GM03348 (cell line): ENCODE data around the gene MPG.

Experiments
- DNase-seq: peaks from one replicate; pipeline ENCODE4 v3.0.0; 2012; ENCODE audit warnings: low spot score

MPG gene

DNA sequence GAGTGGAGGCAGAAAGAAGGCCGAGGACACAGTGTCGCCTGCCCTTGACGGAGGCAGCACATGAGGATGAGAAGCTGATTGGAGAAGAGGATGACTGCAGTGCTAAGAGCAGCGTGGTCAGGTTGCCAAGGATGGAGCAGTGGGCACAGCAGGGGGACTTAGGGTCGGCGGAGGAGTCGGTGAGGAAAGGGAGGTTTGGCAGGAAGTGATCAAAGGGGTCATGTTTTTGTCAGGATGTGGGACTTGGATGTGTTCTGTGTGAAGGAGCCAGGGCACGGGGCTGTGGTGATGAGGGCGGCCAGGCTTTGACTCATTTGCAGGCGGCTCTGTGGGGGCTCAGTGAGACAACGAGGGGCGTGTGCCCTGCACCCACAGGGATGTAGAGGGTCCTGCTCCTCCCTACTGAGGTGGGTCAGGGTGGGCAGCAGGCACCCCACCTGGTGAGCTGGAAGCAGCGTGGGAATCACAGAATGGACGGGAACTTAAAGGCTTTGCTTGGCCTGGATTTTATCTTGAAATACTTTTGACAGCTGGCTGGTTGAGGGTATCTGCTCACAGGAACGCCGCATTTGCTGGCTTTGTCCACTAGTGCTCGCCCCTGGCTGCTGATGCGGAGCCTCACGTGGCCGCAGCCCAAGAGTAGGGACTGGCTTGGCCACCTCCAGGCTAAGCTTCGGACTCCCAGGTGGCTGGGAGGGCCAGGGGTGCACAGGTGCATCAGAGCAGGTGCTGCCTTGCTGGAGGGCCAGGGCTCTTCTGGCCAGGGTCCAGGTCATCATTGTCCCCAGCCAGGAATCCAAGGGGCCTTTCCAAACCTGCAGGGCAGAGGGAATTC, 6.0 kb downstream of the MPG start:
- no peak for DNase-seq

GRCh38 chr16:84718-85406, 6.8 kb downstream of the MPG start:
- peak; percentile 93 for DNase-seq

DNA sequence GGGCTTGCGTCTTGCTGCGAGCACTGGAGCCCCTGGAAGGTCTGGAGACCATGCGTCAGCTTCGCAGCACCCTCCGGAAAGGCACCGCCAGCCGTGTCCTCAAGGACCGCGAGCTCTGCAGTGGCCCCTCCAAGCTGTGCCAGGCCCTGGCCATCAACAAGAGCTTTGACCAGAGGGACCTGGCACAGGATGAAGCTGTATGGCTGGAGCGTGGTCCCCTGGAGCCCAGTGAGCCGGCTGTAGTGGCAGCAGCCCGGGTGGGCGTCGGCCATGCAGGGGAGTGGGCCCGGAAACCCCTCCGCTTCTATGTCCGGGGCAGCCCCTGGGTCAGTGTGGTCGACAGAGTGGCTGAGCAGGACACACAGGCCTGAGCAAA, 7.4 kb downstream of the MPG start:
- DNase-seq = no peak

GRCh38 chr16:85865-86264, 7.8 kb downstream of the MPG start:
- DNase-seq = no peak

DNA sequence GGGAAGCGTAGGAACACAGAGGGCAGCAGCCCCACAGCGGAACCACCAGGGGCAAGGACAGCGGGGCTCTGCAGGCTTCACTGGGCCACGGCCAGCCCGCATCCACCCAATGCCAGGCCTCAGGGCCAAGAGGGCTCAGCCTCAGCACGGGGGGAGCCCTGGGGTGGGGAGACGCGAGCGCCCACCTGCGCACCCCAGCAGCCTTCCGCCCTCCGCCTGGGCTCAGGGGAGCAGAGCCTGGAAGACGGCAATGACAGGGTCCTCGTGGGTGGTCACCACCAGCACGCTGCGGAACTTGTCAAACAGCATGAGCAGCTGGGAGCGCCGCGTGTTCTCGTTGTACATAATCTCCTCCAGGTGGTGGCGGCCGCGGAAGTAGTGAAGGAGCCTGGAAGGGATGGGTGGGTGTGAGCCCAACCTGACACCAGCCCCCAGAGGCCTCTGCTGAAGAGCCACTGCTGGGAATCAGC, 8.5 kb downstream of the MPG start:
- DNase-seq = no peak

GRCh38 chr16:88613-89012, 10.6 kb downstream of the MPG start:
- DNase-seq = no peak

GRCh38 chr16:89391-90302, 11.6 kb downstream of the MPG start:
- DNase-seq = no peak

DNA sequence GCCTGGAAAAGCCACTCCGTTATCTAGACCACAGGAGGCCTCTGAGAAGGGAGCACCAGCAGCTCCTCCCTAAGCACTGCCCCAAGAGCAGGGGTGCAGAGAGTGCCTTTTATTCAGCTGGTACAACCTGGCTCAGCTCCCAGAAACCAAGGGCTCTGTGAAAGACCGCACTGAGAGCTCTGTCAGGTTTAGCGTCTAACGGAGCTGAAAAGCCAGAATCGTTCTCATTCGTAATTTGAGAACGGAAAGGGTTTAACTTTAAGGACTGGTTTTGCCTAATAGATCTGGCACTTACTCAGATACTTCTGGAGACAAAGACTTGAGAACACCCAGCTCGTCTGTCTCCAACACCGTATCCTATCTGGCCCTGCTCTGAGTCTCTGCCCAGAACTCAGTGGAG, 13.5 kb downstream of the MPG start:
- no peak for DNase-seq

DNA sequence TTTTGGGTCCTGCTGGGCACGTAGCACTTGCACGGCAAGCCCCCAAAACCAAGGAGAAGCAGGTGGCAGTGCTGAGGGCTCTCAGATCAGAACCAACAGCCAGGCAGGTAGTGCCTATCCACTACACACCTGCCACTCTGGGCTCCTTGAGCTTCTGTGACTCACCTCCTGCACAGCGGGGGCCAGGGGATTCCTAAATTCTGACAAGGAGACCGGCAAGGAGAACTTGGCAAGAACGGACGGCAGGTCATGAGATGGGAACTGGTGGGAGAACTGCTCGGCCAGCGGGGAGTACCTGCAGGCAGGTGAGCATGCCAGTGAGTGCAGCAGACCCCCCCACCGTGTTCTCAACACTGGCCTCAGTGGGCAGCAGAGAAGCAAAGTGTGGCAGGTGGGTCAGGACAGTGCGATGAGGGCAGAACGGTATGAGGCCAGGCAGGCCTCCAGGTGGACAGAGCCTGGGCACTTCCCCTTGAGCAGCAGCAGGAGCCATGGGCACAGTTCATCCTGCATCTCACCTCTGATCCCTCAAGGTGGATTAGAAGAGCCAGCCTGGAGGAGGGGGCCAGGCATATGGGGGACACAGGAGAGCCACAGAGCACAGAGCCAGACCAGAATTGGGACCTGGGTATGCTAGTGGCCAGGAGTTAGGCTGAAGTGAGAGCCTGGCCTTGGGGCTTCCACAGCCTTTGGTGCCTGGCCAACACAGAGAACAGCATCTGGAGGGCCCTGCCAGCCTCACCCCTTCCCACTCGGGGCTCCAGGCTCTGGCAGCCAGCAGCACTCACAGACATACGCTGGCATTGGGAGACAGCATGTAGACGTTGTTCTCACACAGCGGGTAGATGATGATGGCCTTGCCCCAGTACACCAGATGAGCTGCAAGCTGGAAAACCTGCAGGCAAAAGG, 14.7 kb downstream of the MPG start:
- DNase-seq = no peak

GRCh38 chr16:94918-95265, 16.9 kb downstream of the MPG start:
- no peak for DNase-seq

GRCh38 chr16:96935-97381, 18.9 kb downstream of the MPG start:
- DNase-seq = peak; percentile 97

DNA sequence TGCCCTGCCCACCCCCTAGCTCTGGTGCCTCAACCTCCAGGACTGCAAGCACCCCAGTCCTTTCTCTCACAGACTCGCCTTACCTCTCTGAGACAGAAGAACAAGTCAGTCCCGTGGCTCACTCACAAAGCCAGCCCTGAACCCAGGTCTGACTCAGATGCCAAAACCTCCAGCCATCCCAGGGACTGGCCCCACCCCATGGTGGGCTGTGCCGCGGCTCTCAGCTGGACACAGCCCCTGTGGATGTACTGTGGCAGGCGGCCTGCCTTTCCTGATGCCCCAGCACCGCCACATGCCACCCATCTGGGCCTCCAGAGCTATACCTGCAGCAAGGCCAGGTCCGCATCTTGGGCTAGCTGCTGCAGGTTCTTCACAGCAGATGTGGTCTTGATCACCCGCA, 19.8 kb downstream of the MPG start:
- DNase-seq = no peak

GRCh38 chr16:100989-101388, 23.0 kb downstream of the MPG start:
- no peak for DNase-seq

DNA sequence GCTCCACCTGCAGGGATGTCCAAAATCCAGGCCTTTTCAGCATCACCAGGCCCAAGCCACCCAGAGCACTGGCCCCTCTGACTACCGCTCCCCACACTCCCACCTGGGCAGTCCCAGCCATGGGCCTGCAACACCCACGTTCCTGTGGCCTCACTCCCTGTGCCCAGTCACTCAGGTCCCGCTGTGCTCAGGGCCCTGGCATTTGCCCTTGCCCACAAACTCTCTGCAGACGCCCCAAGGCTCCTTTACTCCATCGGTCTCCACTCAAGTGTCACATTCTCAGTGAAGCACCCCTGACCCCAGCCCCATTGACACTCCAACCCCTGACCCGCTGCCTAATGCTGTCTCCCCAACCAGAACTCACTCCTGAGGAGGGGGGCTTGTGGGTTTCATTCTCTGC, 23.6 kb downstream of the MPG start:
- DNase-seq = no peak

DNA sequence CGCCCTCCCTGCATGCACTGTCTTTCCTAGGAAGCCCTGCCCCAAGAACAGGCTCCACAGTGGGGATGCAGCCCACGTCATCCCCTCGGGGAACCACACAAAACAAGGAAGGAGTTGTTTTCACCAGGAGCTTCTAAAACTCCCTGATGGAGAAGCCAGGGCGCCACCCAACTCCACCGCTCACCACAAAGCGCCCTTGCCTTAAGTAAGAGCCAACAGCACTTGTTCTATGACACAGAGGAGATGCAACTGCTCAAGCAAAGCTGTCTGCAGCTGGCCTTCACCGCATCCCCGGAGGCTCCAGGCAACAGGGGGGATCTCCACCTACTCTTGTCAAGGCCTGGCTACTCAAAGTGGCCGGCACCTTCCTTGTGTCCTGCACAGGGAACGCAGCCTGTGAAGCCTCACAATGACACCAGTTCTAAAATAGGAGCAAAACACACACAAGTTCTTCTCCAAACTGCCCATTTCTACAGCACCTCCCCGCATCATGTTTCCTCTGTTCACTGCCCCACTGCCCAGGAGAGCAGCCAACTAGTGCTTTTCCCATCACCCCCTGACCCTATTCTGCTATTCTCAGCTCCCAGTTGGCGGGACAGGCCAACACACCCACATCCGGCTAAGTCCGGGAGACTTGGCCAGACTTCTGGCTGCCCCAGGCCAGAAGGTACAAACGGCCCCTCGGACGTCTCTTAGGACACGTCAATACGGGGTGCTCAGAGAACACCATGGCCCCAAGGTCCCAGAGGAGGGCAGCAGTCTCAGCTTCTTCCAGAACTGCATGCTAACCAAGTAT, 24.2 kb downstream of the MPG start:
- DNase-seq = no peak

GRCh38 chr16:104355-104754, 26.3 kb downstream of the MPG start:
- no peak for DNase-seq

DNA sequence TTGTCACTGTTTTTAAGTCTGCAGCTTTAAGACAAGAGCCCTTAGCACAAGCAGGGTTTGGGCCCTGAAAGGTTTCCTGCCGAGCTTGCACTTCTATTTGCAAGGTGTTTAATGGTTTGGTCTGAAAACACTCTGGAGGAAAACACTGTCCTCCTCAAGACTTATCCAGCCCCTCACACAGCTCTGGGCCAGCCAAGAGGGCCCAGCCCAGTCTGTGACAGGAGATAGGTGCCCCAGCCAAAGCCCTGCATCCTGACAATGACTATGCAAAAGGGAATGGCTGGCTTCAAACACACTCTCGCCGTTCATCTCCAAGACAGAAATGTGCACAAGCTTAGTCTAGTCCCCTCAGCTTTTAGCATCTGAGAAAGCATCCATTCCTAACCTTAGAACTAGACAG, 26.9 kb downstream of the MPG start:
- no peak for DNase-seq

DNA sequence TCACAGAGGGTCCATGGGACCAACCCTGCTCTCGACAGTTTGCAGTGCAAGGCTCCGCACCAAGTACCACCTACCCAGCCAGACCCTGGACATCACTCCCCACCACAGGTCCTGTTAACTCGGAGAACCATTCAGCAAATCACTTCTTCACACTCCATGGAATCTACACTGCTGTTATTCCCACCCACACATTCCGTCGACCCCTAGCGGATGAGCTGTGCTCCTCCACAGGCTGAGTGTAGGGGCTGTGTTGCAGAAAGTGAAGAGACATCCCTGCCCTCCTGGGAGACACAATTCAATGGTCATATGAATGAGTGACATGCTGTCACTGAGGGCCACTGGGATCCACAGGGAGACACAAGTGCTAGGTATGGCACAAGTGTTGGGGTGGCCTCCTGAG, 27.5 kb downstream of the MPG start:
- DNase-seq = no peak

- DNase-seq = peak; percentile 88
Observed at GRCh38 chr16:106623-107324, 28.7 kb downstream of the MPG start.
